GM18867 (cell line): ENCODE results near the gene GPHA2.
"Not testable (repeated sequence)": the region's sequence is repeated elsewhere in the genome, so short reads cannot be mapped to it uniquely, and the experiment has no call there.

Experiments used
- ATAC-seq: cut with Tn5 transposase; IDR thresholded peaks from one replicate; pipeline ENCODE4 v1.9.1; 2021; ENCODE audit warnings: mild to moderate bottlenecking, moderate library complexity; ENCODE audit not compliant: unreplicated experiment

GPHA2 gene, protein sequence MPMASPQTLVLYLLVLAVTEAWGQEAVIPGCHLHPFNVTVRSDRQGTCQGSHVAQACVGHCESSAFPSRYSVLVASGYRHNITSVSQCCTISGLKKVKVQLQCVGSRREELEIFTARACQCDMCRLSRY

DNA sequence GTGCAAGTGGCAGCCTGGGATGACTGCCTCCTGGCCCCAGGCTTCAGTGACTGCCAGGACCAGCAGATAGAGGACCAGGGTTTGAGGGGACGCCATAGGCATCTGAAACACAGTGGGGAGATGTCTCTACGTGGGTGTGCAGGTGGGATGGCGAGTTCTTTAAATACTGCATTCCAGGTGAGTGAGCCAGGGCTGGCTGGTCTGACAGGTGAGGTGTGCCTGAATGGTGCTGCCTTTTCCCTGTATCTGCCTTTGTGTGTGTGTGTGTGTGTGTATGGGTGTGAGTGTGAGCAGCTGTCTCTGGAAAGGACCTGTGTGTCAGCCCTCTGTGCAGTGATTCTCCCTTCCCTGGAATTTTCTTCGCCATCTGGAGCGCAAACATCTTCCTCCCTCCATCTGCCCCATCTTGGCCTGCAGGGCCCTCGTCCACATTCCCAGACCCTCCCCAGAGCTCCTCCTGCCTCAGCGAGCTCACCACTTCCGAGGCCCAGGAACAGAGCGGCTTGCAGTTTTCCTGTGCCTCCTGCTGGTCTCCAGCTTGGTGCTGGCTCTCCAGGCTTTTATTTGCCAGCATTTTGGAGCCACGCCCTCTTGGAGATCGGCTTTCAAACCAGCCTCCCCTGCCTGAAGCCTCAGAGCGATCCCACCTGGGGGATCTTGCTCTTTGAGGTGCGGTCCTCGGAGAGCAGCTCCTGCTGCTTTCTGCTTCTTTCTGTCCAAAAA is at the start of gene GPHA2:
Gene GPHA2, minus strand, starts transcription at position 535 of the 723 bp plus-strand sequence. Its CDS starts 433 bp downstream, at position 102.
- ATAC-seq: no peak

DNA sequence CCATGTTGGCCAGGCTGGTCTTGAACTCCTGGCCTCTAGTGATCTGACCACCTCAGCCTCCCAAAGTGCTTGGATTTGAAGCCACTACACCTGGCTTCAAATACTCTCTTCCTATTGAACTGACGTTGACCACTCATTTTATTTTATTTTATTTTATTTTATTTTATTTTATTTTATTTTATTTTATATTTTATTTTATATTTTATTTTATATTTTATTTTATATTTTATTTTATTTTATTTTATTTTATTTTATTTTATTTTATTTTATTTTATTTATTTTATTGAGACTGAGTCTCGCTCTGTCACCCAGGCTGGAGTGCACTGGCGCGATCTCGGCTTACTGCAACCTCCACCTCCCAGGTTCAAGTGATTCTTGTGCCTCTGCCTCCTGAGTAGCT is 47.6 kb upstream of the GPHA2 start:
- not testable (repeated sequence) for ATAC-seq

- no peak for ATAC-seq
Observed at GRCh38 chr11:64976651-64977050, 41.0 kb upstream of the GPHA2 start.

GRCh38 chr11:64974124-64974523 is 38.4 kb upstream of the GPHA2 start:
- ATAC-seq: no peak

GRCh38 chr11:64971421-64972233 is 35.9 kb upstream of the GPHA2 start, which contains the start of gene MAJIN:
Gene MAJIN (minus strand): TSS chr11:64972108. CDS start chr11:64959405, 12,703 bp downstream.
- no peak for ATAC-seq

DNA sequence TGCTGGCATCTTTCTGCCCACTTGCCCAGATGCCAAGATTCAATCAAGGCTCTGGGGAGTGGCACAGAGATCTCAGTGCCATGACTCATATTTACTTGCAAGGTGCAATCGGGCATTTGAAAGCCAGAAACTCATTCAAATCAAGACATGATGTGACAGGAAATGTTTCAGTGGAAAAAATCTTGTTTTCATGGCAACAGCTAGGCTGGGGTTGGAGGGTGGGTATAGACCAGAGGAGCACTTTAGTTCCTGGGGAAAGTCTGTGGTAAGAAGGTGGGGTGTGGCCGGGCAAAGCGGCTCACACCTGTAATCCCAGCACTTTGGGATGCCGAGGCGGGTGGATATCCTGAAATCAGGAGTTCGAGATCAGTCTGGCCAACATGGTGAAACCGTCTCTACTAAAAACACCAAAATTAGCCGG is 35.0 kb upstream of the GPHA2 start:
- no peak for ATAC-seq

- no peak for ATAC-seq
Observed at GRCh38 chr11:64969209-64969608, 33.5 kb upstream of the GPHA2 start.

GRCh38 chr11:64967375-64967774 is 31.7 kb upstream of the GPHA2 start:
- ATAC-seq: no peak

GRCh38 chr11:64963072-64963631 is 27.5 kb upstream of the GPHA2 start:
- no peak for ATAC-seq

DNA sequence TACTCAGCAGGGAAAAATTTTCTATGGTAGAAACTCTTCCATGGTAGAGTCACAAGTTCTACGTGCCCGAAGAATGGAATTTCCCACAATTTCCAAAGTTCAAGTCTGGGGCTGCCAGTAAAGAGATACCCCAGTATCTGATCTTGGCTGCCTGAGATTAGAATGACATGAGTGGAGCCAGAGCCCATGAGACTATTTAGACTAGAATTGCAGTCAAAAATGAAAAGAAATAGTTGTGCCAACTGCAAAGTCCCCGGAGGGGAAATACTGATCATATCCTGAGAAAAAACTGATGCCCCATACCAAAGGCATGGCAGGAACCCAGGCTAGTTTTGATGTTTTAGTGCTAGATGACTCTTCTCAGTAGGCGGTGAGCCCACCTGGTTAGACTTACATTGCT is 25.0 kb upstream of the GPHA2 start:
- ATAC-seq: no peak

DNA sequence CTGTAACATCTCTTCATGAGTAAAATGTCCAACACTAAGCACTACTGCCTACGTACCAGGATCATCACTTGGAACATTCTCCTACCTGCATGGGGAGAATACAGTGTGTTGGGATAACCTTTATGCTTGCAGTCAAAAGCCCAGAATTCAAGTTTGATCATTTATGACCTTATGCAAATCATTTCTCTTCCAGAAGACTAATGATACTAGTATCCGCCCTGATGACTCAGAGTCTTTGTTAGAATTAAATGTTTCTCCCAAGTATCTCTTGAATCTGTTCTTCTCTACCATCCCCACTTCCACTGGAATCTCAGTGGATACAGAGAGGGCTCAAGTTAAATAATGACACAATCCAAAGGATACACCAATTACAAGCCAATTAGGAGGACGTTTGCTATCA is 23.8 kb upstream of the GPHA2 start:
- no peak for ATAC-seq

GRCh38 chr11:64954201-64954600 is 18.5 kb upstream of the GPHA2 start:
- ATAC-seq: no peak

GRCh38 chr11:64951529-64951928 is 15.8 kb upstream of the GPHA2 start:
- ATAC-seq: no peak

DNA sequence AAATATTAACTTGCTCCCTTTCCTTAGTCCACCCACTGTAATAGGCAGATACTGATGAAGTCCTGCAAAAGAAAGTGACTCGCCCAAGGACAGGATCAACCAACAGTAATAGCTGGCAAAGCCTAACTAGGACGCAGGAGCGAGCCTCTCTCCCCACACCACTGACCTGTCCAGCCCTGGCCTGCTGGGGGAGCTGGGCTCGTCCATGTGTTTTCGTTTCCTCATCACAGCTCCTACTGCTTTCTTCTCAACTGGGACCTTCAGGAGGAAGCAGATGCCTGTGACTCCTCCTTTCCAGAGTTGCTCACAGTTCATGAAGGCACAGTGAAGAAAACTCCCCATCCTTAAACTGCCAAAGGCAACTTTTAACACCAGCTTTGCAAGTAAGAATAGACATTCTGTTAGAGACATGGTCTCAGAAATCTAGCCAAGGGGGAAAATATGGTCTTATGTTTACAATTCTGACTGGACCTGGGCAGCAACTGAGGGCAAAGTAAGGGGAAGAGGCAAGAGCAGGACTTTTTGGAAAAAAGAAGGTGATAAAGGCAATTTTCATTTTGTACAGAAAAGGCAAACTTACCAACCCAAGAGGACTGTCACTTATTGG is 11.6 kb upstream of the GPHA2 start:
- ATAC-seq: no peak

GRCh38 chr11:64936539-64936938 is 846 bp upstream of the GPHA2 start:
- ATAC-seq: no peak

DNA sequence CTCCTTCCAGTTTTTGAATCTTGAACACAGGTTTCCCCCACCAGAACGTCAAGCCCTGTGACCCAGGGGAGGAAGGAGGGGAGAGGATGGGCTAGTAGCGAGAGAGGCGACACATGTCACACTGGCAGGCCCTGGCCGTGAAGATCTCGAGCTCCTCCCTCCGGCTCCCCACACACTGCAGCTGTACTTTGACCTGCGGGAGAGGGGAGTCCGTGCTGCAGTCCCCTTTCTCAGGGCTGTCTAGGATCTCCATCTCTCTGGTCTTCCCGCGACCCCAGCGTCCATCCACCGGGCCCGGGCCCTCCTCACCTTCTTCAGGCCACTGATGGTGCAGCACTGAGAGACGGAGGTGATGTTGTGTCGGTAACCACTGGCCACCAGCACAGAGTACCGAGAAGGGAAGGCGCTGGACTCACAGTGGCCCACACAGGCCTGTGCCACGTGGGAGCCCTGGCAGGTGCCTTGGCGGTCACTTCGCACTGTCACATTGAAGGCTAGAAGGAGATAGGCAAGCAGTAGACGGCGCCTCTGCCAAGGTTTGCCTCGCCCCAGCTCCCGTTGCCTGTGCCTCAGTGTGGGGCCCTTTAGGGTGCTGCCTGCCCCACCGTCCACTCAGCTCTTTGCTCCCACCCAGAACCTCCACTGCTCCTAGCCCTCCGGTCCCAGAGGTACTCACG is 873 bp downstream of the GPHA2 start:
- no peak for ATAC-seq

- no peak for ATAC-seq
Observed at GRCh38 chr11:64933935-64934681, 1.6 kb downstream of the GPHA2 start.

DNA sequence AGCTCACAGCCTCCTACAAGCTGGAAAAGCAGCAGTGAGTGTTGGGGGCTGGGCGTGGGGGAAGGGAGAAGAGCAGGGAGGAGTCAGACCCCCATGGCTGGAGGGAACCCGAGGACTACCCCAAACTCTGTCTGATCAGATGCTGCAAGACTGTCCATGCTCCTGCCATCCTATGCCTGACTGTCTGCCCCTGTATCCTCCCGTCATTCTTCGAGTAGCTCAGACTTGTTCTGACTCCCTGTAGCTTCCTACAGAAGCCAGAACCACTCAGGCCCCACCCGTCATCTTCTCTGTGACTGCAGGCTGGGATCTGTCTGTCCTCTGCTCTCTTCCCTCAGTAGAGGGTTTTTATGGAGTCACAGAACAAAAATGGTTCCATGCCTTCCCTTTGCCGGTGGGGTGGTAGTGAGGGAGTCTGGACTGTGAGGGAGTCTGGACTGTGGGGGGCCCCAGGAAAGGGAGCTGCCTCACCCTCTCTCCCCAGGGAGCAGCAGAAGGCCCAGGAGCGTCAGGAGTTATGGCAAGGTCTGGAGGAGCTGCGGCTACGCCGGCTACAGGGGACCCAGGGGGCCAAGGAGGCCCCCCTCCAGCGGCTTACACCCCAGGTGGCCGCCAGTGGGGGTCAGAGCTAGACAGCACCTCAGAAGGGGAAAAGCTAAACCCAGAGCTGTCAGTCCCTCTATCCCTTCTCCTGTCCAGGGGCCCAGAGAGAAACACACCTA is 2.3 kb downstream of the GPHA2 start:
- no peak for ATAC-seq

DNA sequence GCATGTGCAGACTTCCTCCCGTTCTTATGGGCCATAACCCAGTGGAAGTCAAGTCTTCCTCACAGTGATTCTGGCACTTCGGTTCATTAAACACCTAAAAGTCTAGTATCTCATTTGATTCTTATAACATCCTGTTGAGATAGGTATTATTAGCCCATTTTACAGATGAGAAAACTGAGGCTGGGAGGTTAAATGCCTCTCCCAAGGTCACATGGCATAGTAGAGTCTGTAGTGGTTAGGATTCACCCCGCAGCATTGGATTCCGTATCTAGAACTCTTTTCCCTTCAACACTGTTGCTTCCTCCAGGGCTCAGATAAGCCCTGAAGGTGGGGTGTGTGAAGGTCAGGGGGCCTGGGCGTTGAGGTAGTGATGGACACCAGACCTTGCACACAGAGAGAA is 3.4 kb downstream of the GPHA2 start:
- no peak for ATAC-seq
